PC-3 (cell line): ENCODE data around the gene SLC30A3. TPM values are rescaled to one million over a fixed set of nuclear protein-coding genes. Genes with fewer than 3 reads are reported as not detected.

Experiments
- ATAC-seq: fragments of 200-7000 bp; cut with Tn5 transposase; 2 replicates; pipeline ENCODE4 v1.9.1; 2020; ENCODE audit warnings: mild to moderate bottlenecking, moderate library complexity
- BruUV-seq: library from RNA; stranded (reverse); fragments of 400-500 nt; replicated peaks from 2 replicates; lab custom pipeline; 2021; lab: Mats Ljungman, UMichigan
- CTCF ChIA-PET: fragments of 300-600 bp; sonication (Branson Sonifier 250); formaldehyde crosslinking; loops from one replicate; lab custom pipeline; 2022; ENCODE audit warnings: antibody characterized with exemption; lab: Charles Lee
- POLR2A ChIA-PET: fragments of 300-600 bp; sonication (Branson Sonifier 250); formaldehyde crosslinking; loops from one replicate; lab custom pipeline; 2022; ENCODE audit warnings: antibody characterized with exemption; ENCODE audit not compliant: unreplicated experiment; lab: Charles Lee
- DNase-seq: peaks from one replicate; pipeline ENCODE4 v3.0.0-alpha.2; 2015
- H2AFZ ChIP-seq: fragments of 300-600 bp; sonication (generic); 2 replicates; pipeline ENCODE4 v1.6.0; 2016; ENCODE audit warnings: antibody characterized with exemption, low read length
- H3F3A ChIP-seq: fragments of 300-600 bp; sonication (generic); one replicate; pipeline ENCODE4 v1.6.0; 2017; ENCODE audit warnings: antibody characterized with exemption, low read length, control low read depth, mild to moderate bottlenecking; ENCODE audit not compliant: unreplicated experiment
- H3K27ac ChIP-seq: fragments of 300-600 bp; sonication (generic); 2 replicates; pipeline ENCODE4 v1.5.1; 2016; ENCODE audit warnings: mild to moderate bottlenecking, low read length
- H3K27me3 ChIP-seq: fragments of 300-600 bp; sonication (generic); 2 replicates; pipeline ENCODE4 v1.6.1; 2016; ENCODE audit warnings: low read length, mixed read lengths
- H3K36me3 ChIP-seq: fragments of 300-600 bp; sonication (generic); 2 replicates; pipeline ENCODE4 v1.6.1; 2016; ENCODE audit warnings: low read depth, mixed run types, low read length, mixed read lengths
- H3K4me1 ChIP-seq: fragments of 300-600 bp; sonication (generic); 2 replicates; pipeline ENCODE4 v1.5.1; 2016; ENCODE audit warnings: low read length; ENCODE audit not compliant: insufficient read depth
- H3K4me2 ChIP-seq: fragments of 300-600 bp; sonication (generic); 2 replicates; pipeline ENCODE4 v1.6.0; 2016; ENCODE audit warnings: low read length
- H3K4me3 ChIP-seq: fragments of 300-600 bp; sonication (generic); 2 replicates; pipeline ENCODE4 v1.5.1; 2016; ENCODE audit warnings: mild to moderate bottlenecking, low read length, mixed read lengths
- H3K79me2 ChIP-seq: fragments of 300-600 bp; sonication (generic); 2 replicates; pipeline ENCODE4 v1.6.1; 2017; ENCODE audit warnings: low read length, mixed read lengths
- H3K9ac ChIP-seq: fragments of 300-600 bp; sonication (generic); 2 replicates; pipeline ENCODE4 v1.6.0; 2016; ENCODE audit warnings: mild to moderate bottlenecking, low read length
- H3K9me2 ChIP-seq: fragments of 300-600 bp; sonication (generic); replicated peaks from 2 replicates; pipeline ENCODE4 v1.6.1; 2016; ENCODE audit warnings: mixed run types, low read length, mixed read lengths
- H3K9me3 ChIP-seq: fragments of 300-600 bp; sonication (generic); 2 replicates; pipeline ENCODE4 v1.6.1; 2016; ENCODE audit warnings: low read length, mixed read lengths
- H4K20me1 ChIP-seq: fragments of 300-600 bp; sonication (generic); 2 replicates; pipeline ENCODE4 v1.6.1; 2016; ENCODE audit warnings: low read length, mixed read lengths
- CTCF ChIP-seq: fragments of 300-600 bp; sonication (generic); conservative IDR thresholded peaks from 2 replicates; pipeline ENCODE4 v1.5.1; 2017; ENCODE audit warnings: antibody characterized with exemption, low read depth, mild to moderate bottlenecking, low read length
- EZH2 ChIP-seq: fragments of 300-600 bp; sonication (generic); IDR thresholded peaks from one replicate; pipeline ENCODE4 v1.6.1; 2017; ENCODE audit warnings: antibody characterized with exemption, mild to moderate bottlenecking, low read length; ENCODE audit not compliant: unreplicated experiment
- EZH2phosphoT487 ChIP-seq: fragments of 300-600 bp; sonication (generic); IDR thresholded peaks from 2 replicates; pipeline ENCODE4 v1.6.1; 2018; ENCODE audit warnings: mild to moderate bottlenecking, antibody characterized with exemption, low read length, borderline replicate concordance
- intact Hi-C: fragments of 100-400 bp; cut with micrococcal nuclease; formaldehyde crosslinking; loops from 2 replicates; pipeline ENCODE4 v1.9.0; 2023
- total RNA-seq: library from RNA; depleted of rRNA; stranded (reverse); fragments of >200 nt; gene quantifications from 2 replicates; pipeline ENCODE4 v1.2.3, GENCODE V29; 2014

The SLC30A3 gene
- total RNA-seq, 1 experiment from 2014 or later: 0.36 TPM

GRCh38 chr2:27249891-27250651 lies 12.8 kb downstream of the SLC30A3 start:
- Histone ChIP-seq H3K9me3 (no peaks in the 10 kb centered on the region), H4K20me1 (peaks cover 2% of the 10 kb centered on the region; the same call in 1 of the 2 replicates), H3K36me3 (no peaks in the 10 kb centered on the region), H2AFZ (peak overlapping the region; percentile 15; the same call in 1 of the 2 replicates), H3K9me2 (no peaks in the 10 kb centered on the region), H3K4me3 (no peak overlapping the region), H3K4me1 (peaks cover 16% of the 10 kb centered on the region), H3K27ac (no peak overlapping the region), H3K27me3 (no peaks in the 10 kb centered on the region), H3K9ac (no peak overlapping the region), H3F3A (peaks cover 1% of the 10 kb centered on the region), H3K4me2 (peak overlapping the region; percentile 66; the same call in 1 of the 2 replicates), H3K79me2 (no peaks in the 10 kb centered on the region)
- ChIA-PET POLR2A (no interaction called here), CTCF (no interaction called here)
- BruUV-seq: no TSS peak
- intact Hi-C loops: no loop called here
- no peak for ATAC-seq
- TF ChIP-seq EZH2: no peak
- peak; percentile 66 for TF ChIP-seq CTCF
- TF ChIP-seq EZH2phosphoT487: no peak
- DNase-seq: peak; percentile 36

- Histone ChIP-seq H3F3A (no peaks in the 10 kb centered on the region), H3K27ac (no peak overlapping the region), H2AFZ (peak overlapping the region; percentile 15; the same call in 1 of the 2 replicates), H3K4me2 (peak overlapping the region; percentile 66), H3K4me1 (peaks cover 11% of the 10 kb centered on the region), H3K9me2 (no peaks in the 10 kb centered on the region), H3K79me2 (no peaks in the 10 kb centered on the region), H3K9me3 (no peaks in the 10 kb centered on the region), H3K4me3 (no peak overlapping the region; the same call in 1 of the 2 replicates), H4K20me1 (no peaks in the 10 kb centered on the region), H3K27me3 (no peaks in the 10 kb centered on the region), H3K36me3 (peaks cover 3% of the 10 kb centered on the region; the same call in 1 of the 2 replicates), H3K9ac (no peak overlapping the region)
- no peak for TF ChIP-seq CTCF
- TF ChIP-seq EZH2phosphoT487: no peak
- no peak for TF ChIP-seq EZH2
- intact Hi-C loops: no loop called here
- peak; percentile 82 for ATAC-seq
- peak; percentile 54 for DNase-seq
- no TSS peak for BruUV-seq
- ChIA-PET POLR2A (interaction anchor here (0.7 kb wide), 1 partner anchor 596 kb away, joined by 8 read pairs; no protein-coding TSS in a partner anchor), CTCF (interaction anchor here (0.9 kb wide), 1 partner anchor 31 kb away, joined by 5 read pairs; no protein-coding TSS in a partner anchor)
Observed at GRCh38 chr2:27249159-27249890, 13.5 kb downstream of the SLC30A3 start.
